ENCODE measurements around the gene C2. TPM values are rescaled to one million over a fixed set of nuclear protein-coding genes. Genes with fewer than 3 reads are reported as not detected.
"Not testable (repeated sequence)": the region's sequence is repeated elsewhere in the genome, so short reads cannot be mapped to it uniquely, and the experiment has no call there.

Gene C2
- total and polyA plus RNA-seq, 9 donors: 1.4 to 32.6 (median 11.4) TPM

DNA sequence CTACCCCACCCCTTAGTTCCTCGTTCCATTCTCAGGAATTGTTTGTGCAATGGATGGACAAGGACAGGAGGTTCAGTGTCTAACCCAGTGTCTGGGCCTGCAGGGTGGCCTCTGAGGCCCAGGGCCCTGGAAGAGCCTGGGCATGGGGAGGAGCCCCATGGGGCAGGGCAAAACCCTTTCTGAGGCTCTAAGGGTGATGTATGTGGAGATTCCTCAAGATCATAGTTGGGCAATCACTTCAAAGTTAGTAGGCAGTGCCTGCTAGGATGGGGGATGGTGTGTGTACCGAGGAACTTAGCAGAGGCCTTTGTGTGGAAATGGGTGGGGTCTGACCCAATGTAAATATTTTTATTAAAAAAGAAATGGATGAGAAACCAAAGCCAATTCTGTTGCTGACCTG is 6.7 kb upstream of the C2 start:
- TF ChIP-seq POLR2A (IDR thresholded peaks at IDR 0.05) (no peak), EP300 (IDR thresholded peaks at IDR 0.05) (no peak)
- TF ChIP-seq, protein P1, sequence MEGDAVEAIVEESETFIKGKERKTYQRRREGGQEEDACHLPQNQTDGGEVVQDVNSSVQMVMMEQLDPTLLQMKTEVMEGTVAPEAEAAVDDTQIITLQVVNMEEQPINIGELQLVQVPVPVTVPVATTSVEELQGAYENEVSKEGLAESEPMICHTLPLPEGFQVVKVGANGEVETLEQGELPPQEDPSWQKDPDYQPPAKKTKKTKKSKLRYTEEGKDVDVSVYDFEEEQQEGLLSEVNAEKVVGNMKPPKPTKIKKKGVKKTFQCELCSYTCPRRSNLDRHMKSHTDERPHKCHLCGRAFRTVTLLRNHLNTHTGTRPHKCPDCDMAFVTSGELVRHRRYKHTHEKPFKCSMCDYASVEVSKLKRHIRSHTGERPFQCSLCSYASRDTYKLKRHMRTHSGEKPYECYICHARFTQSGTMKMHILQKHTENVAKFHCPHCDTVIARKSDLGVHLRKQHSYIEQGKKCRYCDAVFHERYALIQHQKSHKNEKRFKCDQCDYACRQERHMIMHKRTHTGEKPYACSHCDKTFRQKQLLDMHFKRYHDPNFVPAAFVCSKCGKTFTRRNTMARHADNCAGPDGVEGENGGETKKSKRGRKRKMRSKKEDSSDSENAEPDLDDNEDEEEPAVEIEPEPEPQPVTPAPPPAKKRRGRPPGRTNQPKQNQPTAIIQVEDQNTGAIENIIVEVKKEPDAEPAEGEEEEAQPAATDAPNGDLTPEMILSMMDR (IDR thresholded peaks at IDR 0.05): no peak
- H3K27ac ChIP-seq: no peak overlapping the region
- no peaks in the 10 kb centered on the region for H3K9me3 ChIP-seq
- 70 to 83% (median 71%) methylated on average over 2 of the region's 2 CpGs for WGBS, 3 donors
- DNase-seq: no peak
- H3K4me1 ChIP-seq (ENCODE audit: insufficient read depth): no peaks in the 10 kb centered on the region
- H3K36me3 ChIP-seq: no peaks in the 10 kb centered on the region
- H3K4me3 ChIP-seq: no peak overlapping the region
- H3K27me3 ChIP-seq: no peaks in the 10 kb centered on the region
- intact Hi-C loops (cut with DNase I): no loop called here

GRCh38 chr6:31922942-31923341 is 4.6 kb upstream of the C2 start:
- Histone ChIP-seq H3K27ac (no peak overlapping the region), H3K27me3 (no peaks in the 10 kb centered on the region), H3K36me3 (no peaks in the 10 kb centered on the region), H3K9me3 (no peaks in the 10 kb centered on the region), H3K4me1 (ENCODE audit: insufficient read depth) (no peaks in the 10 kb centered on the region), H3K4me3 (no peak overlapping the region)
- intact Hi-C loops (cut with DNase I): no loop called here
- WGBS, 3 donors: 16 to 18% (median 17%) methylated on average over 5 of the region's 5 CpGs
- no peak for DNase-seq
- no peak for TF ChIP-seq EP300 (IDR thresholded peaks at IDR 0.05)
- no peak for TF ChIP-seq POLR2A (IDR thresholded peaks at IDR 0.05)

DNA sequence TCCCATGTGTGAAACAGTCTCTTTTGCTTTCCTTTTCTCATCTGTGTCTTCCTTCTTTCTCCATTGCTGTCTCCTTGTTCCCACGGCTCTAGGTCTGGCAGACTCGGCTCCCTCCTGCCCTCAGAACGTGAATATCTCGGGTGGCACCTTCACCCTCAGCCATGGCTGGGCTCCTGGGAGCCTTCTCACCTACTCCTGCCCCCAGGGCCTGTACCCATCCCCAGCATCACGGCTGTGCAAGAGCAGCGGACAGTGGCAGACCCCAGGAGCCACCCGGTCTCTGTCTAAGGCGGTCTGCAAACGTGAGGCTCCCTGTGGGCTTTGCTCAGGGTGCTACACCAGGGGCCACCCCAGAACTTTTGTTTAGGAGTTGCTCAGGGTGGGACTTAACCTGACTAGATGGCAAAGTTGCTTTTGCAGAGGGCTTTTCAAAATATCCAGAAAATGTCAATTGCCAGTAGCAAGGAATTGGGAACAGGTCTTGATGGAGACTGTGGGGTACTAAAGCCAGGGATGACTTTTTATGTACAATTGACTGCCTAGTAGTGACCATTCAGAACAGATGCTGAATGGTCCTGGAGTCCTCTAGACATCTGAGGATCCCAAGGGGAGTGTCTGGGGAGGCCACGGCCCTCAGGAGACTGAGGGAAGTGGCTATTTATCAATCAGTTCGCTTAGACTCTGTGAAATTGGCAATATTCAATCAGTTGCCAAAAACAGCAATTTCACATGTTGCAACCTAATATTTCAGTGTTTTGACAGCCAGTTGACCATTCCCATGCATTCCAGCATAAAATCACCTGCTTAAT is 550 bp downstream of the C2 start:
- intact Hi-C loops (cut with DNase I): no loop called here
- WGBS, 3 donors: 65 to 71% (median 71%) methylated on average over 11 of the region's 11 CpGs

GRCh38 chr6:31928672-31928939 is 1.1 kb downstream of the C2 start:
- H3K27ac ChIP-seq: no peak overlapping the region
- H3K4me1 ChIP-seq (ENCODE audit: insufficient read depth): no peaks in the 10 kb centered on the region
- DNase-seq: no peak
- no peaks in the 10 kb centered on the region for H3K36me3 ChIP-seq
- intact Hi-C loops (cut with DNase I): no loop called here
- no peak for TF ChIP-seq POLR2A (IDR thresholded peaks at IDR 0.05)
- TF ChIP-seq, protein P1 (IDR thresholded peaks at IDR 0.05): no peak
- TF ChIP-seq EP300 (IDR thresholded peaks at IDR 0.05): no peak
- H3K27me3 ChIP-seq: no peaks in the 10 kb centered on the region
- H3K4me3 ChIP-seq: no peak overlapping the region
- H3K9me3 ChIP-seq: no peaks in the 10 kb centered on the region
- 70 to 78% (median 76%) methylated on average over 9 of the region's 9 CpGs for WGBS, 3 donors

More for the DNA sequence above, 550 bp downstream of the C2 start:
- TF ChIP-seq, protein P1 (IDR thresholded peaks at IDR 0.05): no peak
- TF ChIP-seq POLR2A (IDR thresholded peaks at IDR 0.05) (no peak), EP300 (IDR thresholded peaks at IDR 0.05) (no peak)
- Histone ChIP-seq H3K9me3 (no peaks in the 10 kb centered on the region), H3K4me3 (no peak overlapping the region), H3K4me1 (ENCODE audit: insufficient read depth) (no peaks in the 10 kb centered on the region), H3K27ac (no peak overlapping the region), H3K36me3 (no peaks in the 10 kb centered on the region), H3K27me3 (no peaks in the 10 kb centered on the region)
- DNase-seq: no peak

DNA sequence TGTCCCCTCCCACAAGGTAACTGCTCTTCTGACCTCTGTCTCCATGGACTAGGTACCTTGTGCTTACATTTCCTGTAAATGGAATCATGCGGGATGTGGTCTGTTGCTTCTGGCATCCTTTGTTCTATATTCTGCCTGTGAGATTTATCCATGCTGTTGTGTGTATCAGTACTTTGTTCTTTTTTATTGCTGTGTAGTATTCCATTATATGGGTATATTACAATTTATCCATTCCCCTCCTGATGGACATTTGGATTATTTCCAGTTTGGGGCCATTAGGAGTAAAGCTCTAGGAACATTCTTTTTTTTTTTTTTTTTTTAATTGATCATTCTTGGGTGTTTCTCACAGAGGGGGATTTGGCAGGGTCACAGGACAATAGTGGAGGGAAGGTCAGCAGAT is 3.4 kb downstream of the C2 start:
- intact Hi-C loops (cut with DNase I): no loop called here

DNA sequence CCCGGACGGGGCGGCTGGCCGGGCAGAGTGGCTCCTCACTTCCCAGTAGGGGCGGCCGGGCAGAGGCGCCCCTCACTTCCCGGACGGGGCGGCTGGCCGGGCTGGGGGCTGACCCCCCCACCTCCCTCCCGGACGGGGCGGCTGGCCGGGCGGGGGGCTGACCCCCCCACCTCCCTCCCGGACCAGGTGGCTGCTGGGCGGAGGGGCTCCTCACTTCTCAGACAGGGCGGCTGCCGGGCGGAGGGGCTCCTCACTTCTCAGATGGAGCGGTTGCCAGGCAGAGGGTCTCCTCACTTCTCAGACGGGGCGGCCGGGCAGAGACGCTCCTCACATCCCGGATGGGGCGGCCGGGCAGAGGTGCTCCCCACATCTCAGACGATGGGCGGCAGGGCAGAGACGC is 4.6 kb downstream of the C2 start:
- DNase-seq; intact Hi-C loops (cut with DNase I); H3K27ac ChIP-seq; H3K27me3 ChIP-seq; H3K9me3 ChIP-seq; H3K4me3 ChIP-seq; H3K36me3 ChIP-seq; H3K4me1 ChIP-seq (ENCODE audit: insufficient read depth): not testable (repeated sequence)
- 88 to 96% (median 88%) methylated on average over 11 to 23 of the region's 32 CpGs for WGBS, 3 donors

More for the DNA sequence above, 3.4 kb downstream of the C2 start:
- WGBS, 3 donors: 87 to 96% (median 96%) methylated on average over 1 of the region's 1 CpG
- no peak overlapping the region for H3K4me3 ChIP-seq
- H3K36me3 ChIP-seq: no peaks in the 10 kb centered on the region
- no peak for DNase-seq
- no peaks in the 10 kb centered on the region for H3K4me1 ChIP-seq (ENCODE audit: insufficient read depth)
- no peak overlapping the region for H3K27ac ChIP-seq
- H3K27me3 ChIP-seq: no peaks in the 10 kb centered on the region
- no peaks in the 10 kb centered on the region for H3K9me3 ChIP-seq
- TF ChIP-seq, protein P1 (IDR thresholded peaks at IDR 0.05): no peak
- TF ChIP-seq POLR2A (IDR thresholded peaks at IDR 0.05) (no peak), EP300 (IDR thresholded peaks at IDR 0.05) (no peak)
